HG02642 (cell line): ENCODE results near the gene ARPP21.

ENCODE experiments used
- ATAC-seq: cut with Tn5 transposase; IDR thresholded peaks from one replicate; pipeline ENCODE4 v1.9.1; 2021; ENCODE audit warnings: mild to moderate bottlenecking; ENCODE audit not compliant: unreplicated experiment, poor library complexity

ARPP21 gene

DNA sequence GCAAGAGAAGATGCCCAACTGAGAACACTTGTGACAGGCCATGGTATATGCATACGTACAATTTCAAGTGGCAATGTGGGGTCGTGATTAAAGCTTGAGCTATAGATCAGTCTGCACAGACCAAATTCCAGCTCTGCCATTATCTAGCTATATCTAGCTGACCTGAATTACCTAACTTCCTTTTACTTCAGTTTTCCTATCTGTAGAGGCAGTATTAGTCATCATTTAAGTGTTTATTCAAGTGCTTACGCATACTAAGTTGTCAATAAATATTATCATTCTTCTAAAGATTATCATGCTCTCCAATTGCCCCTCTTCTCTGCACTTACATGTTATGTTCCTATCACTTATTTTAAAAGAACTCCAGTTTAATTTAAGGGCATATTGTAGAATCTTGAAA lies 87.9 kb downstream of the ARPP21 start:
- no peak for ATAC-seq

DNA sequence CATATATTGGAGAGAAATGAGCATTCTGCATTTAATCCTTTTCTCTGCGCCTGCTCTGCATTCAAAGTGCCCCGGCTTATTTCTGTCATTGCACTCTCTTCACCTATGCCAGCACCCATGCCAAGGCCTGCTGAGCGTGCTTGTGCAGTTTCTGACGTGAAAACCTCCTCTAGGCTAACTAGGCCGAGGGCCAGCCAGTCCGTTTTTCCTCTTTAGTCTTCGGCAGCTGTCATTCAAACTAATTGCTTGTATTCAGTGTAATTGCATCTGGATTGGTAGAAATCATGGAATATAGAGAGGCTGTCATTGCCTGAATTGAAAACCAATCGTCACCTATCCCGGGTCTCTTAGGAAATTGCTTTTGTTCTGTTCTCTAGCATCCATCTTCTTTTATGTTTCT lies 94.0 kb downstream of the ARPP21 start:
- ATAC-seq, result no peak

DNA sequence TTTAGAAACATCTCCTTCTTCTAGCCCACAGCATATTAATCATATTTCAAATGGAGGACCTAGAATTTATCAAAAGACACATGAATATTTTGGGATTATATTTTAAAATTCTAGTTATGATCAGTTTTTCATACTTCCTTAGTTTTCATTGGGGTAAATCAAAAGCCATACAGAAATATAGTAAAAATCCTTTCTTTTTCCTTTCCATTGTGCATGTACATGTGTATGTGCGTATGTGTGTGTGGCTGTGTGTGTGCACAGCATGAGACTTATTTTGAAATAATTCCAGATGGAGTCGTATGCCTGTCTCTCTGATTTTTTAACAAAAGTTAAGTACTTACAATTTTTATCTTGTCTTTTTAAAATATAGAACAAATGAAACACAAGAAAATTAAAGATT lies 94.5 kb downstream of the ARPP21 start:
- no peak for ATAC-seq

DNA sequence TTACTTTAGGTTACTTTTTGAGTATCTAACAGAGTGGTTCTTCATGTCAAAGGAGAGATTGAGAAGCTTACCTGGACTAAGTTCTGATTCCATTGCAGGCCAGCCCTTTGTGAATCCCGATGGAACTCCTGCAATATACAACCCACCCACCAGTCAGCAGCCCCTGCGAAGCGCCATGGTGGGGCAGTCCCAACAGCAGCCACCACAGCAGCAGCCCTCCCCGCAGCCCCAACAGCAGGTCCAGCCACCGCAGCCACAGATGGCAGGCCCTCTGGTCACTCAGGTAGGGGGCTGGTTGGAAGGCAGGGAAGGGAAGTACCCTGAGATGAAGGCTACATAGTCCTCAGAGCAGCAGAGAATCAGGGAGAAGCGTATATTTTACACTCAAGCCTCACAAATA lies 97.8 kb downstream of the ARPP21 start:
- no peak for ATAC-seq

DNA sequence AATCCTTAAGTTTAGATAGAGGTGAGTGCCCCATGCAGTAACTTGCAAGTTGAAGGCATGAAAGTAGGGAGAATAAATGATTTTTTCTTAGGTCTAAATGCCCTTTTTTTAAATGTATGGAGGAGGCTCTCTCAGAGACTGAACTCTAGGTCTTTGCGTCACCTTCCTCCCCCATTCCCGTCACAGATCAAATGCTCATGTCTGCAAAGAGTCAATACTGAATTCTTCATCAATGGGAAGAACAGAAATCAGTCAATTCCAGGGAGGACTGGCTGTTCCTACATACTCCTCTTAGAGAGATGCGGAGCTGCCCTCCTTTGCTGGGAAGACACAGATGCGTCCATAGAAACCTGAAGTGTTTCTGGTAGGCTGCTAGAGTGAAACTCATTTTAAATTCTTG lies 98.2 kb downstream of the ARPP21 start:
- no peak for ATAC-seq

DNA sequence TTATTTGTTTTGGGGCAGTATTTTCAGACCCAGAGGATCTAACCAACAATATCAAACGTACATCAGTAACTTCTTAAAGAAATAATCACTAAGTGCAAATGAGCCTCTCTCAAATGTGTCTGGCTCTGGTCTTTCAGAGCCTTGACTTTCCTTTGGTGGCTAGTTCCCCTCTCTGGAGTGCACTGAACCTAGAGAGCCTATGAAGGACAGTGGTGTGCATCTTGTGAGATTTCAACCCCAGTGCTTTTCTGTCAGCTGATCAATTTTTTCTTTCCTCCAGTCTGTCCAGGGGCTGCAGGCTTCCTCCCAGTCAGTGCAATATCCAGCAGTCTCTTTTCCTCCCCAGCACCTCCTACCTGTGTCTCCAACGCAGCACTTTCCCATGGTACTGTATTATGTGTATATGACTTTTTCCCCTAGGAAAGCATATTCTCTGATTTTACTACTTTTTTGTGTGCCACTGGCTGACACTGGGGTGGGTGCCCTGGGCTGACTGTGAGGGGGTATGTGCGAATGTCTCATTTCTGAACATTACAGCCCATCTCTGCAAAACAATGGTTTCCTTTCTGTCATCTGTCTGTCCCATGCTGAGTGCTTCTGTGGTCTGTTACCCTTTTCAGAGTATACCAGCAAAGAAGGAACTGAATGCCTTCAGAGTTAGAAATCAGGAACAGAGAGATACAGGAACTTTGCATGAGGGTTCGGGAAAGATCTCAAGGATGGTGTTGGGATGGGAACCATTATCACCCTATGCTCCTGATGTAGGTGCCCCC lies 98.8 kb downstream of the ARPP21 start:
- no peak for ATAC-seq

DNA sequence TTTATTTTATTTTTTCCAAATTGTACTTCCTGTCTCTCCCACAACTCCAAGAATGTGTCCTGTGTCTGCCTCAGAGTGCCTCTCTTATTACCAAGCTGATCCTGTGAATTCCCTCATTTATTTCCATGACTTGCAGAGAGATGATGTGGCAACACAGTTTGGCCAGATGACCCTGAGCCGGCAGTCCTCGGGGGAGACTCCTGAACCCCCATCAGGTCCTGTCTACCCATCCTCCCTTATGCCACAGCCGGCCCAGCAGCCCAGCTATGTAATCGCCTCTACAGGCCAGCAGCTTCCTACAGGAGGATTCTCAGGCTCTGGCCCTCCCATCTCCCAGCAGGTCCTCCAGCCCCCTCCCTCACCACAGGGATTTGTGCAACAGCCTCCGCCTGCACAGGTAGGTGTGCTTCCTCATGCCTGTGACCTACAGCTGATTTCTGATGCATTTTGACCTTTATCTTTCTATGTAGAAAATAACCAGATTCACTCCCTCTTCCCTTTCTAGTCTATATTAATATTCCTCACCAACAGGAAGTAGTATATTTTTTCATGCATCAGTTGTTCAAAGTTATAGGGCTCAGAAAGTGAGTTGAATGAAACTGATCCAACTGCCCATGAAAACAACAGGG lies 100.0 kb downstream of the ARPP21 start:
- no peak for ATAC-seq

DNA sequence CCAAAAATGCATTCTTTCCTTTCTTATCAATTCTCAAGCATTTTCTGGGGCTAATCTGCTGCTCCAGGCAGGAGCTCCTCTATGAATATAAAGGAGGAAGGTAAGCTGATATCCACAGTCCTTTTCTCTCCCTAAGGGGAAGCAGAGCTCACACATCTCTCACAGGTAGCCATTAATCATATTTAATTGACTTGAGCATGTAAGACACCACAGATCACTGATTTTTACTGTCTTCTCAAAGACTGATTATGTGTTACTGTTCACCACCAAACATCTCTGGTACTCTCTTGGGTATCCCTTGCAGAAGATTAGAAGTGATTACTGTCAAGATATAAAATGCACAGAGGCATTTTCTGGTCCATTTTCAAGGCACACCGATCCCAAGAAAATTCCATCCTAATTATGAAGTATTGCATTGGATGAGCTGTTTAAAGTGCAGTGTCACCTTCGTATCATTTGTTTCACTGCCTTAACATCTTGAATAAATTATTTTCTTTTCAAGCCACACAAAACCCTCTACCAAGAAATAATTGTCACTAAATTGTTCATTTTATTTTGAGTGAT lies 100.7 kb downstream of the ARPP21 start:
- no peak for ATAC-seq

DNA sequence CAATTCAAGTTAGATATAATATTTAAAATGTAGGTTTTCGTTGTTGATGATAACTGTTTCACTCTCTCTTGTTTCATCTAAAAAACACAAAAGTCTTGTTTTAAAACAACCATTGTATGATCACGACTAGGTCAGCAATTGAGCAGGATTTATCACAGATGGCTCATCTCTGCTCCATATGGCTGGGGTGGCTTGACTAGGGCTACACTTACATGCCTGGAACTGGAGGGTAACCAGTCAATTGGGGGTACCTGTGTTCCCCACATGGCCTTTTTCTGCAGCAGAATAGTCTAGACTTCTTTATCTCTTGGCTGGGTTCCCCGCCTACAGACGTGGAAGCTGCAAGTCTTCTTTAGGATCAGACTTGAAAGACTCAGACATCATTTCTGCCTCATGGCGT lies 103.9 kb downstream of the ARPP21 start:
- no peak for ATAC-seq

DNA sequence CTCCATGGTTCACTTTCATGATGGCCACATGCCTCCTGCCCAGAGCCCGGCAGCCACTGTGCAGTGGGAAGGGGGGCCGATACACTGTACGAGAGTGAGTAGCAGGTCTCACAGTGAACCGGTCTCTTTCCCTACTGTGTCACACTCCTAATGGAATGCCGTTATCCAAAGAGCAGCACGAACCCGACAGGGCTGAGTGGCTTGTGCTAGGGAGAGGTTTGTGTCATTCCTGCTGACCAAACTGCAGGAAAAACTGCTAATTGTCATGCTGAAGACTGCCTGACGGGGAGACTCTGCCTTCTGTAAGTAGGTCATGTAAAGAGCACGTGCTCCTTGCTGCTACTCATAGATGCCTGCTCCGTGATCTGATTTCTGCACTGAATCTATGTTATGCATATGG lies 105.1 kb downstream of the ARPP21 start:
- ATAC-seq, result no peak

DNA sequence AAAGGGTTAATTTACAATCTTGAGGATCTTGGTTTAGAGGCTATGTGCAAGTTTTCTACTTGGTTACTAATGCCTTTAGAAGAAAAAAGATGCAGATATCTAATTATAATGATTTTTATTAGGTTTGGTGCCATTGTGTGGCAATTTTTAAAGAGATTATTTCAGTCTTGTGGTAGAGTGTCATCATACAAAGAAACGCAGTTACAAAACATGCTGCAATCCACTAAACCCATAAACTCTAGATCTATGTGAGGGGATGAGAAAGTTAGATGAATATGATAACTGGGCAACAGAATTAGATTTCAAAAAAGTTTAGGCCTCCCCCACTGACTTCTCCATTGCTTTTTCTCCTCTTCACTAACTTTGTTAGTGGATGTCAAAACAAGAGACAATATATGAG lies 106.0 kb downstream of the ARPP21 start:
- ATAC-seq, result no peak

DNA sequence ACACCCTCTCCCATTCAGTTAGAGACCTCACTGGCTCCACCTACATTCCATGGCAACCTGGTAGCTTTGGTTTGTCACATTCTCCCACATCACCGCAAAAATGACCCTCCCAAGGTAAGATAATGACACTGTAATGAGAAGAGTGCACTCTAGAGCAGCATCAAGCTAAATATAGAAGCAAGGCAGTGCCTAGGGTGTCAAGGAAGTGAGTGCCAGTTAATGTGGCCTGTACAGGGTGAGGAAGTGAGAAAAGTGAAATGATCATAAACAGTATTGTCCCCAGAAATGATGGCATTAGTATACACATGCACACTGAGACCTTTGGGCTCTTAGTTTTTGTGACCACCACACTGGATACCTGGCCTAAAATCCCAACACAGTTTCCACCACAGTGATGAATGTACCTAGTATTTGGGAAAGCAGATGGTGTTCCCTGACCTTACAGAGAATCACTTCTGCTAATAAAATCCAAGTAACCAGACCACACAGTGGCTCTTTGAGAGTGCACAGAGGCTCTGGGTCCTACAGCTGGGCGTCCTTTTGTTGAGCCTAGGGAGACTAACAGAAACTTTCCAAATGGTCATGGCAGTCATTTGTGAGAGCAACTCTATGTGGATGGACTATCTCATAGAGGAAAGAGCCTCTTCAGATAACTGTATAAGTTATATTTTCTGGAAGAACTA lies 106.6 kb downstream of the ARPP21 start:
- no peak for ATAC-seq

DNA sequence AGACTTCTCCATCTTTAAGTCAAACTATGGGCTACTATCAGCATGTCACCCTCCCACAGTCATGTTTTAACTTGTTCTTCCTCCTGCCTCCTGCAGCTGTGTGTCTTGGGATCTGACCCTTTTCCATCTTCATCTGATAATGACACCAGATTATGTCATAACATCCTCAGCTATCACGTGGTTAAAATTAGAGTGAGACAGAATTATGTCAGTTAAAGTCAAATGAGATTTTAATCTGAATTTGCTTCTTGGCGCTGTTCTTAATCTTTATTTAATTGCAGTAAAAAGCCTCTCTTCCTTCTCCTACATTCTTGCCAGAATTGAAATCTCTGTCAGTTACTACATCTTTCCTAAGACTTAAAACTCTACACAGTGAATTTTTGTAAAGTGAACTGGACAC lies 107.2 kb downstream of the ARPP21 start:
- no peak for ATAC-seq

DNA sequence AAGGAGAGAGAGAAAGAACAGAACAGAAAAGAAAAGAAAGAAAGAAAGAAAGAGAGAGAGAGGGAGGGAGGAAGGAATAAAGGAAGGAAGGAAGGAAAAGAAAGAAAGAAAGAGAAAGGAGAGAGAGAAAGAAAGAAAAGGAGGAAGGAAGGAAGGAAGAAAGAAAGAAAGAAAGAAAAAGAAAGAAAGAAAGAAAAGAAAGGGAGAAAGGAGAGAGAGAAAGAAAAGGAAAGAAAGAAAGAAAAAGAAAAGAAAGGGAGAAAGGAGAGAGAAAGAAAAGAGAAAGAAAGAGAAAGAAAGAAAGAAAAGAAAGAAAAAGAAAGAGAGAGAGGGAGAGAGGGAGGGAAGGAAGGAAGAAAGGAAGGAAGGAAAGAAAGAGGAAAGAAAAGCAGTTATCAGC lies 108.8 kb downstream of the ARPP21 start:
- ATAC-seq, result no peak

DNA sequence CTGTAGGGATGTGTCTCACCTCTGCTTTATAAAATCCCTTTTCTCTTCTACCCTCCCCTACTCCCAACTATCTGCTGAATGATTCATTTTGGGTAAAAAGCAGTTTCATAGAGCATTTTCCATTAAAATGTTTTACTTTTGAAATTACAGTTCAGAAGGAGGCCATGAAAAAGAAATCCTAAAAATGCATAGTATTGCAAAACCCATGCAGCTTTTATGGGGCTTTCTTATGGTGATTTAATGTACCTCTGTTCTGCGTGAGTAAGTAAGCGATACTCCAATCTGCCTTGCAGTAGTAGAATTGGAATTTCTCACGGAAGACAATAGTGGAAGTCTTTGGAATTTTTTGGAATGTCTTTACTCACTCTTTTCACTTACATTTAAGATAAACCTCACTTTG lies 111.9 kb downstream of the ARPP21 start:
- no peak for ATAC-seq

DNA sequence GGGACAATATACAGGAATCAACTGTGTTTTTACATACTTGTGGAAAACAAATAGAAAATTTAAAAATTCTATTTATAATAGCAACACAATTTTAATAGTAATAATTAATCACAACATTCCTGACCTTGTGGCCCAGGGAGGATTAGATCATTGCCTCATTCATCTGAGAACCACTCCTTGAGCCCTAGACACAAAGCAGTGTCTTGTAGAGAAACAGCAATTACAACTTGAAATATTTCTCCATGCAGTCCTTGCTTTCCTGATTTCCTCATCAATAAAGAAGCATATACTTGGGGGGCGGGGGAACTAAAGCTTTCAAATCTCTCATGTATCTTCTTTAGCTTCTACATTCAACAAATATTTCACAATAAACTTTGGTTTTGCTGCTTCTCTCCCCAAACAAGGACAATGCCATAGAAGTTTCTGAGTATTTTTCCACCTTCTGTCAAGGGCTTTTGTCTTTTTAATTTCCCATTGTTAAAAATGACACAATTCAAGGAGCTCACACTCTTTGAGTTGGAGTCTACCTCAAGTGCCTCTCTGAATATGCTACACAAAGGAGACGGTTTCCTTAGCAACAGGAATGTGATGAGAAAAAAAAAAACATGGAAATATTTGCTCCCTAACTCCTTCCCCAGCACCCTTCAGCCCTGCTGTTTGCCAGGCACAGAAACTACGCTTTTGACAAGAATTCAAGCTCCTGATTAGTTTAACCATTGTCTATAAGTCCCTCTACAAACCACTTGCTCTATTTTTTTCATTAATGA lies 118.8 kb downstream of the ARPP21 start:
- no peak for ATAC-seq

DNA sequence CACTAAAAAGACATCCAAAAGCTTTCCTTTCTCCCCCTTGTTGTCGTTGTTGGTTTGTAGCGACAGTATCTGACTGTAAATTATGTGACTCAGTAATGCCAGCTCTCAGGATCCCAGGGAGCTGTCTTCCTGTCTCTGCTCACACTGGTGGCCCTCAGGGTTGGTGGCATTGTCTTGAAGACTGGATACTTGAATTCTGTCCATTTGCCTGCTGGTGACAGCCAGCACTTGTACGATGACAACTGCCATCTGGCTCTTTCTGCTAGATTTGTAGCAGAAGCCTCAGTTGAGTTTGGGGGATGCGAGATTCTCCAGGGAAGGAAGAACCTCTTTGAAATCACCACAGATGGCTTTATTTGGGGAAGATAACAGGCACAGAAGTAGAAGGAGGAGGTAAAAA lies 120.8 kb downstream of the ARPP21 start:
- ATAC-seq, result no peak

DNA sequence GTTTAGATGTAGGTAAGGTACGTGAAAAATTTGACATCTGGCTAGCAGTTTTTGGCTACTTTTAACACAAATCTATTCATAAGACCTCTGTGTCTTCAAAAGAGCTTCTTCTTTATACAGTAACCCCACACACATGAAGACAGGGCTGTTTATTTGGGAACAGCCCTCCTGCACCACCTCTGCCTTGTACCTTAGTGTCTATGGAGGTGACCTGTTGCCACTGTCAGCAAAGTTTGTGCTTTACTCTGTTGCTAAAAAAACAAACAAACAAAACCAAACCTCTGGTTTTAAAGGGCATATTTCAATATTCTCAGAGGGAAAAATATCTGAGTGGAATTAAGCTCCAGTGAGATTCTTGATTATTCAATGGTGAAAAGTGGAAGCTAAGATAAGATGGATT lies 122.0 kb downstream of the ARPP21 start:
- ATAC-seq, result no peak

DNA sequence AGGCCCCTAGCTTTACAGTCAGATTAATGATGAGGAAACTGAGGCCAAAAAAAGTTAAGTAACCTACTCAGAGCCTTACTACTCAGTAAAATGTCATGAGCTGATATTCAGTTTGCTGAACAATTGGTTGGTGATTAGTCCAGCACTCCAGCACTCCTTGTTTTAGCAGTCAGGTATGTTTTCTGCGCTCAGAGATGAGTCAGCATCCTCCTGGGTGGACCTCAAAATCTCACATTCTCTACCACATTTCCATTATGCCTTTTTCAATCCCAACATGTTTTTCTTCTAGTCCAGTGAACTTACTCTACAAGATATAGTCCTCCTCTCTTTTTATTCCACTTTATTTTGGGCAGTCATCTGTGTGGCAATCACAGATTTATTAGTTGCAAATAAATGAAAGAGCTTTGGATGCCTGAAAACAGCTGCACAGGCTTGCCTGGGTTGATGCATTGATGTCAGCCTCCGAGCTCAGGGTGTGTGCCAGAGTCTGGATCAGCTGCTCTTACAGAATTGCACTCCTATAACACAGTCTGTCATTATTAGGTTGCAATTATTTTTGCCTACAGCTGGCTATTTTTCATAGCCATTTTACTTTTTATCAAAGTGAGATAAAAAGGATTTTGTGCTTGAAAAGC lies 133.2 kb downstream of the ARPP21 start:
- ATAC-seq, result no peak

DNA sequence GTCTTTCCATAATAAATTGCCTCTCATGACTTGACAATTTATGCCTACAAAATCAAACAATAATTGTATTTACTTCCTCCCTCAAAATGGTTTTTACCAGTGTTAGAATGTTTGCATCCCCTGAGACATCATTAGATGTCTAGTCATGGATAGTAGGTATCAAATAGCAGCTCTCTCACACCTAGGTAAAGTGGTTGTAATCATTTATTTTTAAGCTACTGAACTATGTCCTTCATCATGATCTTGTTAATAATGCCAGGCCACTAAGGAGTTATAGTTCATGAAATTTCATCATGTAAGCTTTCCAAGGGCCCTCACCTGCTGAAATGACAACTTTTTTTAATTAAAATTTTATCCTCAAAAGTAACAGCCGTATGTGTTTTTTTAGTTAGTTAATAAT lies 134.1 kb downstream of the ARPP21 start:
- no peak for ATAC-seq
